HG02981 (cell line): ENCODE data around the gene OR2Y1.
"Not testable (repeated sequence)": the region's sequence is repeated elsewhere in the genome, so short reads cannot be mapped to it uniquely, and the experiment has no call there.

ENCODE experiments used
- ATAC-seq: cut with Tn5 transposase; IDR thresholded peaks from one replicate; pipeline ENCODE4 v1.9.1; 2021; ENCODE audit warnings: mild to moderate bottlenecking, moderate library complexity; ENCODE audit not compliant: unreplicated experiment

OR2Y1 gene

GRCh38 chr5:180739958-180740357 is at the start of gene OR2Y1:
Gene OR2Y1, minus strand, starts transcription at chr5:180740058. Its CDS starts 0 bp downstream, at chr5:180740058.
- ATAC-seq, result no peak

DNA sequence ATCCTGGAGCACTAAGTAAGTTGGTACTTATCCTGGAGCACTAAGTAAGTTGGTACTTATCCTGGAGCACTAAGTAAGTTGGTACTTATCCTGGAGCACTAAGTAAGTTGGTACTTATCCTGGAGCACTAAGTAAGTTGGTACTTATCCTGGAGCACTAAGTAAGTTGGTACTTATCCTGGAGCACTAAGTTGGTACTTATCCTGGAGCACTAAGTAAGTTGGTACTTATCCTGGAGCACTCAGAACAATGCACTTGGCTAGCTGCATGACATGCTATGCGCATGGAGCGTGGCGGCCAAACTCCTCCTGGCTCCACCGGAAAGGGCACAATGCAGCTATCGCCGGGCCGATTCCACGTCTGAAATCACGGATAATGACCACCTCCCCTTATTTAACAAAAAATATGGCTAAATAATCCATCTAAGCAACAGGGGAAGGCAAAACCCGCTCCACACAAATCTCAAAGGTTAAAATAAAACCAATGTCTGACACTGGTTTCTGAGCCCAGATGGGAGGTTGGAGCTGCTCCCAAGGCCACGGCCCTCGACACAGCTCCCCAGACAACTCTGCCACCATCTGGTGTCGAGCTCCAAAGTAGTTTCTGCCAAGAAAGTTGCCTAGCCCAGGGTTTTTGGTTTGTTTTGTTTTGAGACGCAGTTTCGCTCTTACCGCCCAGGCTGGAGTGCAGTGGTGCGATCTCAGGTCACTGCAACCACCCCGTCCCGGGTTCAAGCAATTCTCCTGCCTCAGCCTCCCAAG is 49.0 kb upstream of the OR2Y1 start:
- ATAC-seq, result not testable (repeated sequence)

- no peak for ATAC-seq
These were observed 48.0 kb upstream of the OR2Y1 start for GRCh38 chr5:180787711-180788431.

DNA sequence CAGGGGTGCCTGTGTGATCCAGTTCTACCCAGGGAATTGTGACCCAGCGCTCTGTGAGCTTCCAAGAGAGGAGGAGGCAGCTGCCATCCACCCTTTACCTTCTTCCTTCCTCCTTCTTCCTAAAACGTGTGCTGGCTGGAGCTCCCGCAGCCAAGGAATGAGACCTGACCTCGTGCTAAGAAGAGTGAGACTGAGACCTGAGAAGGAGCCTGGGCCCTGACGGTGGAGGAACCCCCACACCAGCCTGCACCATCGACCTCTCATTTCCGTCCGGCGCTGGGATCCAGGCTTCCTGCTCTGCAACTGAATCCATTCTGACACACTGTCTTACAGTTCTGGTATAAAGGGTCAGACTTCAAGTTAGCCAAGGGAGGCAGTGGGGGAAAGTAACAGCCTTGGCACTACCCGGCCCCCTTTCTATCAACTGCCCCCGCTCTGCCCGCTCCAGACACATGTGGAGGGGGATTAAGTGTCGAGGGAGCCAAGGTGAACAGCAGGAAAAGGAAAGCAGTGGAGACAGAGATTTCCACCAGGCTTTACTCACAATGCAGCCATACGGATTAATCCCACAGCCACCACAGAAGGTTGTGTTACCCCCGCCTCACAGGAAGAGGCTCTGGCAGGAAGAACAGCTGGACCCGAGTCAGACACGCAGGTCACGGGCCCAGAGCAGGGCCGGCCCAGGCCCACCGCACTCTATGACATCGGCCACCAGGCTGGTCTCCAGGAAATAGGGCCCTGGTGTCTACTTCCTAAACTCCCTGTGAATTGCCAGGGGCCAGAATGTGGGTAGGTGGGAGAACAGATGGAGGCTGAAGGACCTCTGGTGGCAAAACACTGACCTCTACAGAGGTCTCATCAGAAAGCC is 46.9 kb upstream of the OR2Y1 start:
- ATAC-seq, result no peak

GRCh38 chr5:180785794-180786221 is 46.0 kb upstream of the OR2Y1 start:
- no peak for ATAC-seq

GRCh38 chr5:180785121-180785781 is 45.4 kb upstream of the OR2Y1 start:
- no peak for ATAC-seq

GRCh38 chr5:180784497-180785097 is 44.7 kb upstream of the OR2Y1 start:
- ATAC-seq, result peak; percentile 66

- ATAC-seq, result no peak
These were observed 43.6 kb upstream of the OR2Y1 start for GRCh38 chr5:180783340-180784052.

- ATAC-seq, result no peak
These were observed 42.9 kb upstream of the OR2Y1 start for GRCh38 chr5:180782748-180783147.

- not testable (repeated sequence) for ATAC-seq
These were observed 42.1 kb upstream of the OR2Y1 start for GRCh38 chr5:180781900-180782326.

- ATAC-seq, result no peak
These were observed 40.2 kb upstream of the OR2Y1 start for GRCh38 chr5:180779985-180780610.

DNA sequence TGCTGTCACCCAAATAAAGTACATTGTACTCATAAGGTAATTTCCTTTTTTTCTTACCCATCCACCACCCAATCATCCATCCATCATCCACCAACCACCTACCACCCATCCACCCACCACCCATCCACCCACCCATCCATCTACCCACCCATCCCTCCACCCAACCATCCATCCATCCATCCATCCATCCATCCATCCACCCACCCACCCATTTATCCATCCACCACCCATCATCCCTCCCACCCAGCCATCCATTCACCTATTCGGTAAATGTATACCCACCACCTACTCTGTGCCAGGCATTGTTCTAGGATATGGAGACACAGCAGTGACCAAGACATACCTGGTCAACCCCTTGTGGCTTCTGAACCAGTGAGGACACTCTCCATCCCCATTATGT is 37.6 kb upstream of the OR2Y1 start:
- ATAC-seq, result no peak

- ATAC-seq, result no peak
These were observed 36.5 kb upstream of the OR2Y1 start for GRCh38 chr5:180776376-180776775.

GRCh38 chr5:180775624-180776023 is 35.8 kb upstream of the OR2Y1 start:
- no peak for ATAC-seq

DNA sequence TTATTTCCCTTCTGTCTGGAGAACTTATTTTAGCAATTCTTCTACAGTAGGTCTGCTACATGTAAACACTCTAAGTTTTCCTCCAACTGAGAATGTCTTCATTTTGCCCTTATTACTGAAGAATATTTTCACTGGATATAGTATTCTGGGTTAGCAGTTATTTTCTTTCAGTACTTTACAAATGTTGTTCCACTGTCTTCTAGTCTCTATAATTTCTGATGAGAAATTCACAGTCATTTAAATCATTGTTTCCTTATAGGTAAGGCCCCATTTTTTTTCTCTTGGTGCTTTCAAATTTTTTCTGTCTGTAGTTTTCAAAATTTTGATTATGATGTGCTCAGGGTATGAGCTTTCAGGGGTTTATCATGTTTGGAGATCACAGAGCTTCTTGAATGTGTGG is 32.0 kb upstream of the OR2Y1 start:
- no peak for ATAC-seq

DNA sequence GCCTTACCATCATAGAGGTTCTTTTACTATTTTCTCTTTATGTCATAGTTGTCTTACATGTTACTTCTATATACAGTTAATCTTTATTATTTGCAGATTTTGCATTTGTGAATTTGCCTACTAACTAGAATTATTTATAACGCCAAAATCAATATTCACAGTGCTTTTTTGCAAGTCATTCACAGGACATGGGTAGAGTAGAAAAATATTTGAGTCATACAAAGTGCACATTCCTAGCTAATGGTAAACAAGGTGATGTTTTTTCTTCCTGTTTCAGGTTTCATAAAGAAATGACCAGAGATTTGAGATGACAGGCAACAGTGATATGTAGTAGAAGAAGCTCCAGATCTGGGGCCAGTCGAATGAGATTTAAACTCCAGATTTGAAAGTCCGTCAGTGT is 30.0 kb upstream of the OR2Y1 start:
- no peak for ATAC-seq

- no peak for ATAC-seq
These were observed 15.7 kb upstream of the OR2Y1 start for GRCh38 chr5:180755601-180756000.

DNA sequence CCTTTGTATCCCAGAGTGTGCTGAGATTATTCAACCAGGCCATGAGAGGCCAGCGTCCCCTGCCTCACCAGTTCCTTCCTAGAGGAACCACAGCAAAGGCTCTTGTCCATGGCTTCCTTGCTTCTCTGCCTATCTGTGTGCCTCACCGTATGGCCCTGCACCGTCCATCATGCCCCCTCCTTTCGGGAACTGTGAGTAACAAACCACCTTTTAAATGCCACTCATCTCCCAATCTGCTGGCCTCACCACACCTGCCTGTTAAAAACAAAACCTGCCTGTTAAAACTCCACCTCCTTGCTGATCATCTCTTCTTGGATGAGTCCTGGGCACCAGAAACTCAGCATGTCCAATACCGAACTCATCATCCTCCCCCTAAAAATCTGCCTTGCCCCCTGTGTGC is 4.4 kb upstream of the OR2Y1 start:
- no peak for ATAC-seq

GRCh38 chr5:180742727-180743126 is 2.9 kb upstream of the OR2Y1 start:
- ATAC-seq, result no peak
